HepG2 (cell line): ENCODE data around the gene CNP. TPM values are rescaled to one million over a fixed set of nuclear protein-coding genes. Genes with fewer than 3 reads are reported as not detected.
A peak's percentile ranks its signal among the peaks of the same experiment; 100 is the strongest.

Experiments used
- ATAC-seq: fragments of 200-7000 bp; cut with Tn5 transposase; 3 replicates; pipeline ENCODE4 v1.9.1; 2020; ENCODE audit warnings: mild to moderate bottlenecking, moderate library complexity
- BruUV-seq: library from RNA; stranded (reverse); fragments of 400-500 nt; replicated peaks from 2 replicates; lab custom pipeline; 2021; lab: Mats Ljungman, UMichigan
- CTCF ChIA-PET: fragments of 300-600 bp; formaldehyde crosslinking; extraction: SDS; loops from one replicate; lab custom pipeline; 2021; ENCODE audit warnings: low total read pairs, inconsistent platforms, low intra/inter-chr PET ratio; lab: Yijun Ruan, JAX
- POLR2A ChIA-PET: fragments of 350-600 bp; sonication (Branson Sonifier 250); formaldehyde crosslinking; loops from one replicate; lab custom pipeline; 2020; ENCODE audit warnings: antibody characterized with exemption, inconsistent platforms; lab: Yijun Ruan, JAX
- DNase-seq: peaks from one replicate; pipeline ENCODE4 v3.0.0-alpha.2; 2015; ENCODE audit warnings: low spot score
- FAIRE-seq: peaks from 3 replicates; lab custom pipeline; 2011; peaks lifted over from hg19 to GRCh38; lab: Jason Lieb, UNC
- H2AFZ ChIP-seq: one replicate; pipeline ENCODE4 v1.6.1; 2011; ENCODE audit warnings: low read length, inconsistent platforms
- H3K27ac ChIP-seq: fragments of 300-600 bp; 3 replicates; pipeline ENCODE4 v1.8.0; 2011; ENCODE audit warnings: mixed run types, mild to moderate bottlenecking, mixed read lengths, low read length, inconsistent platforms; ENCODE audit not compliant: insufficient read depth; ENCODE audit errors: extremely low read length
- H3K27me3 ChIP-seq, 2 experiments: fragments of 200-600 bp in 1 of 2; 2 replicates in 1 of 2; 3 replicates in 1 of 2; pipeline versions ENCODE4 v1.6.0 to v1.8.0; 2011; ENCODE audit warnings: low read length in 2 of 2, mild to moderate bottlenecking in 2 of 2, moderate library complexity in 2 of 2, inconsistent platforms in 1 of 2; ENCODE audit not compliant: insufficient read depth in 2 of 2, control insufficient read depth in 1 of 2
- H3K36me3 ChIP-seq, 2 experiments: fragments of 200-600 bp in 1 of 2; replicated peaks in 1 of 2; 2 replicates in 1 of 2; 3 replicates in 1 of 2; pipeline versions ENCODE4 v1.5.1 to v1.8.0; 2011; ENCODE audit warnings: low read length in 2 of 2, inconsistent platforms in 1 of 2; ENCODE audit not compliant: insufficient read depth in 2 of 2, control insufficient read depth in 1 of 2
- H3K4me1 ChIP-seq: 2 replicates; pipeline ENCODE4 v1.5.1; 2012; ENCODE audit warnings: low read length, inconsistent platforms; ENCODE audit not compliant: insufficient read depth
- H3K4me2 ChIP-seq: 2 replicates; pipeline ENCODE4 v1.6.0; 2011; ENCODE audit warnings: low read depth, low read length, inconsistent platforms
- H3K4me3 ChIP-seq, 3 experiments: fragments of 200-600 bp in 1 of 3; sonication (generic), shearing (Covaris generic) in 1 of 3; replicated peaks in 1 of 3; 2 replicates each; pipeline ENCODE4 v1.5.1; 2011 to 2016; ENCODE audit warnings: low read length in 3 of 3, inconsistent platforms in 2 of 3, low read depth in 2 of 3, mild to moderate bottlenecking in 2 of 3, control low read depth in 1 of 3, mixed read lengths in 1 of 3; ENCODE audit not compliant: insufficient read depth in 1 of 3
- H3K79me2 ChIP-seq: one replicate; pipeline ENCODE4 v1.6.1; 2011; ENCODE audit warnings: low read length, inconsistent platforms; ENCODE audit not compliant: insufficient read depth
- H3K9ac ChIP-seq: 2 replicates; pipeline ENCODE4 v1.6.0; 2011; ENCODE audit warnings: mild to moderate bottlenecking, low read depth, low read length, inconsistent platforms; ENCODE audit not compliant: insufficient read depth
- H3K9me3 ChIP-seq: 2 replicates; pipeline ENCODE4 v1.5.1; 2012; ENCODE audit warnings: mild to moderate bottlenecking, low read length
- H4K20me1 ChIP-seq: 2 replicates; pipeline ENCODE4 v1.6.0; 2011; ENCODE audit warnings: inconsistent platforms, mild to moderate bottlenecking, low read length, moderate library complexity; ENCODE audit not compliant: insufficient read depth
- ELF4 ChIP-seq: sonication (generic); formaldehyde crosslinking; IDR thresholded peaks from 2 replicates; pipeline ENCODE4 v1.5.0; 2020; ENCODE audit warnings: missing genetic modification reagents, mild to moderate bottlenecking, moderate library complexity, borderline replicate concordance
- HNRNPK ChIP-seq: fragments of 200-400 bp; formaldehyde crosslinking; IDR thresholded peaks from 2 replicates; pipeline ENCODE4 v1.6.1; 2018; ENCODE audit warnings: low read length, low read depth, moderate library complexity, mild to moderate bottlenecking; ENCODE audit not compliant: poor library complexity, severe bottlenecking
- PAX8 ChIP-seq: sonication (generic); formaldehyde crosslinking; IDR thresholded peaks from 2 replicates; pipeline ENCODE4 v1.8.0; 2022; ENCODE audit warnings: mild to moderate bottlenecking, missing genetic modification reagents, borderline replicate concordance
- PRDM10 ChIP-seq: sonication (generic); formaldehyde crosslinking; IDR thresholded peaks from 2 replicates; pipeline ENCODE4 v1.4.0; 2020; ENCODE audit warnings: low read depth, missing genetic modification reagents
- RBAK ChIP-seq: sonication (generic); formaldehyde crosslinking; IDR thresholded peaks from 2 replicates; pipeline ENCODE4 v1.5.1; 2020; ENCODE audit warnings: mild to moderate bottlenecking, missing genetic modification reagents
- SMAD3 ChIP-seq: sonication (generic); formaldehyde crosslinking; IDR thresholded peaks from 2 replicates; pipeline ENCODE4 v1.4.0; 2020; ENCODE audit warnings: missing genetic modification reagents
- ZNF770 ChIP-seq: sonication (generic); formaldehyde crosslinking; IDR thresholded peaks from 2 replicates; pipeline ENCODE4 v1.5.0; 2020; ENCODE audit warnings: mild to moderate bottlenecking, missing genetic modification reagents
- WGBS: methylation state at CpG from one replicate; pipeline ENCODE4 v1.1.6; 2017; ENCODE audit warnings: low lambda C conversion rate; 5-methylcytosine and 5-hydroxymethylcytosine counted together
- in situ Hi-C: cut with HindIII; loops from 2 replicates; pipeline ENCODE4 v1.10.0; 2017; ENCODE audit warnings: low pct_unique_long_range_greater_than_20kb; ENCODE audit not compliant: extremely low pct_ligation_motif_present
- intact Hi-C: fragments of 100-400 bp; cut with micrococcal nuclease; formaldehyde crosslinking; loops from one replicate; pipeline ENCODE4 v1.10.0; 2022; ENCODE audit not compliant: unreplicated experiment
- polyA plus RNA-seq, 8 experiments: library from polyadenylated mRNA; depleted of rRNA in 3 of 8; stranded (reverse) in 7 of 8; unstranded in 1 of 8; fragments of >200 nt; fragmentation: Illumina TruSeq in 4 of 8; extraction: Trizol in 4 of 8; gene quantifications; 2 replicates each; pipeline versions ENCODE4 v1.2.1 to v1.2.3, GENCODE V29; 2011 to 2016; ENCODE audit warnings: low read depth in 4 of 8, missing spikeins in 1 of 8, mixed read lengths in 1 of 8; ENCODE audit not compliant: insufficient read depth in 1 of 8
- total RNA-seq, 5 experiments: library from RNA; depleted of rRNA; stranded (reverse); fragments of >200 nt; fragmentation: Illumina TruSeq; extraction: Trizol; gene quantifications; 2 replicates each; pipeline ENCODE4 v1.2.3, GENCODE V29; 2016; ENCODE audit warnings: low read depth in 1 of 5

CNP gene
- total and polyA plus RNA-seq, 2 of the 13 experiments (the other 11 are each of a cell fraction or from before 2014, with no cell fraction given): 97.2 to 161 TPM

- TF ChIP-seq PRDM10 (CRISPR knock-in tag) (peak; percentile 86), PAX8 (CRISPR knock-in tag) (peak; percentile 83; the same call in 1 of the 2 replicates)
Measured at GRCh38 chr17:42018339-42018738, 51.7 kb downstream of the CNP start (continued).

- Histone ChIP-seq H3K4me1 (peaks cover 62% of the 10 kb centered on the region), H3K4me2 (peak overlapping the region; percentile 91), H3K9ac (no peak overlapping the region), H3K27me3 (peaks cover 0 to 3% of the 10 kb centered on the region in 2 experiments; a peak in 1 of 5 replicates), H3K27ac (no peak overlapping the region), H3K36me3 (peaks cover 9 to 23% of the 10 kb centered on the region in 2 experiments), H3K9me3 (no peaks in the 10 kb centered on the region), H3K4me3 (peak overlapping the region in 1 of 3 experiments; percentile 91; a peak in 1 of 6 replicates), H2AFZ (no peak overlapping the region), H4K20me1 (no peaks in the 10 kb centered on the region), H3K79me2 (peaks cover 58% of the 10 kb centered on the region)
- in situ Hi-C loops (loop anchor here (5.0 kb wide), 1 partner anchor 52 kb away; the partner anchor contains the start of gene CNP), intact Hi-C loops (no loop called here)
- CTCF ChIA-PET: no interaction called here
- FAIRE-seq (no peak), ATAC-seq (no peak), DNase-seq (no peak)
- BruUV-seq: no TSS peak
- WGBS: 93% methylated on average over 4 of the region's 4 CpGs
- TF ChIP-seq HNRNPK: no peak
- 0 out of 2 replicates have a peak, but pooled peaks have one; percentile 40 for TF ChIP-seq SMAD3
- TF ChIP-seq RBAK (CRISPR knock-in tag): no peak
- peak; percentile 53; the same call in 1 of the 2 replicates for TF ChIP-seq ZNF770 (CRISPR knock-in tag)
- TF ChIP-seq ELF4 (CRISPR knock-in tag): 0 out of 2 replicates have a peak, but pooled peaks have one; percentile 9
- POLR2A ChIA-PET: interaction anchor here (0.6 to 7.5 kb wide), 14 partner anchors 9 to 348 kb away, joined by 3 to 183 read pairs (median 10); partner anchors contain the start of genes ACLY and CNP
Measured at GRCh38 chr17:42018988-42019387, 52.4 kb downstream of the CNP start.
